Right atrium auricular region (tissue), 2 donors: ENCODE data around the gene CDC42. TPM values are rescaled to one million over a fixed set of nuclear protein-coding genes. Genes with fewer than 3 reads are reported as not detected.

Source experiments
- DNase-seq: peaks from one replicate; pipeline ENCODE4 v3.0.0-alpha.2; 2019; ENCODE audit warnings: low spot score
- H3K27ac ChIP-seq, 2 donors: fragments of 200-600 bp; sonication (generic); 1 replicate in 1 of 2; 2 replicates in 1 of 2; pipeline ENCODE4 v1.5.1; 2016 to 2019
- H3K27me3 ChIP-seq, 2 donors: fragments of 200-600 bp; sonication (generic); one replicate each; pipeline versions ENCODE4 v1.5.1 to v1.6.0; 2017 to 2019
- H3K36me3 ChIP-seq: fragments of 200-600 bp; sonication (generic); one replicate; pipeline ENCODE4 v1.5.1; 2016
- H3K4me1 ChIP-seq, 2 donors: fragments of 200-600 bp; sonication (generic); one replicate each; pipeline versions ENCODE4 v1.5.1 to v1.6.0; 2017 to 2019
- H3K4me3 ChIP-seq, 2 donors: fragments of 200-600 bp; sonication (generic); 1 replicate in 1 of 2; 2 replicates in 1 of 2; pipeline ENCODE4 v1.5.1; 2017 to 2019; ENCODE audit warnings: mild to moderate bottlenecking in 1 of 2, moderate library complexity in 1 of 2
- H3K9me3 ChIP-seq, 2 donors: fragments of 200-600 bp; sonication (generic); one replicate each; pipeline ENCODE4 v1.5.1; 2019
- total RNA-seq, 2 donors: library from RNA; depleted of rRNA; stranded (reverse); fragments of >200 nt; gene quantifications; one replicate each; pipeline ENCODE4 v1.1.0, GENCODE V29; 2016
- TF ChIP-seq, protein P1 (sequence below), 2 donors: fragments of 200-600 bp; sonication (generic); IDR thresholded peaks; one replicate each; pipeline ENCODE4 v1.5.1; 2019; ENCODE audit warnings: antibody characterized with exemption in 2 of 2

CDC42 gene
- total RNA-seq, 2 donors from 2014 or later, result 144 to 147 TPM

DNA sequence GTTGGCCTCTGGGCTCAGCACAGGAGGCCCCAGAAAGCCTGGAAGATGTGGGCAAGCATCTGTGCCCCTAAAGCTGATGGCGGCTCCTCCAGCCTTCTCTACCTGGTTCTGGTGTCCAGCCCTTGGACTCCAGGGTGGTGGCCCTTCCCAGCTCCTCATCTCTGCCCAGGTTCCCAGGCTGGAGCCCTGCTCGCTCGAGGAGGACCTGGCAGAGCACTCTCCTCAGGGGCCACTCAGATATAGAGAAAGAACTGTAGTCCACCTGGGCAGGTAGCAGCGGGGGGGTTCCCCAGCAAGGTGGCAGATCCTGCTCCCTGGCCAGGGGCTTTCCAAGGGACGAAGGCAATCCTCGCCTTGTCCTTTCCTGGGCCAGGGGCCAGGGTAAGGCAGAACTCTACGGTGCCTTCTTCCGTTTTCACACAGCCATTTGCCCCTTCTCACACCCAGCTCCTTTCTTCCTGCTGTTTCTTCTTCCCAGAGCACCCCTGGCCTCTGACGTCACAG lies 71.4 kb downstream of the CDC42 start:
- Histone ChIP-seq H3K27ac (no peak overlapping the region), H3K27me3 (no peaks in the 10 kb centered on the region), H3K4me3 (no peak overlapping the region), H3K4me1 (no peaks in the 10 kb centered on the region), H3K36me3 (peaks cover 12% of the 10 kb centered on the region), H3K9me3 (no peaks in the 10 kb centered on the region)
- TF ChIP-seq, protein P1, sequence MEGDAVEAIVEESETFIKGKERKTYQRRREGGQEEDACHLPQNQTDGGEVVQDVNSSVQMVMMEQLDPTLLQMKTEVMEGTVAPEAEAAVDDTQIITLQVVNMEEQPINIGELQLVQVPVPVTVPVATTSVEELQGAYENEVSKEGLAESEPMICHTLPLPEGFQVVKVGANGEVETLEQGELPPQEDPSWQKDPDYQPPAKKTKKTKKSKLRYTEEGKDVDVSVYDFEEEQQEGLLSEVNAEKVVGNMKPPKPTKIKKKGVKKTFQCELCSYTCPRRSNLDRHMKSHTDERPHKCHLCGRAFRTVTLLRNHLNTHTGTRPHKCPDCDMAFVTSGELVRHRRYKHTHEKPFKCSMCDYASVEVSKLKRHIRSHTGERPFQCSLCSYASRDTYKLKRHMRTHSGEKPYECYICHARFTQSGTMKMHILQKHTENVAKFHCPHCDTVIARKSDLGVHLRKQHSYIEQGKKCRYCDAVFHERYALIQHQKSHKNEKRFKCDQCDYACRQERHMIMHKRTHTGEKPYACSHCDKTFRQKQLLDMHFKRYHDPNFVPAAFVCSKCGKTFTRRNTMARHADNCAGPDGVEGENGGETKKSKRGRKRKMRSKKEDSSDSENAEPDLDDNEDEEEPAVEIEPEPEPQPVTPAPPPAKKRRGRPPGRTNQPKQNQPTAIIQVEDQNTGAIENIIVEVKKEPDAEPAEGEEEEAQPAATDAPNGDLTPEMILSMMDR (IDR thresholded peaks at IDR 0.05), result no peak
- no peak for DNase-seq

DNA sequence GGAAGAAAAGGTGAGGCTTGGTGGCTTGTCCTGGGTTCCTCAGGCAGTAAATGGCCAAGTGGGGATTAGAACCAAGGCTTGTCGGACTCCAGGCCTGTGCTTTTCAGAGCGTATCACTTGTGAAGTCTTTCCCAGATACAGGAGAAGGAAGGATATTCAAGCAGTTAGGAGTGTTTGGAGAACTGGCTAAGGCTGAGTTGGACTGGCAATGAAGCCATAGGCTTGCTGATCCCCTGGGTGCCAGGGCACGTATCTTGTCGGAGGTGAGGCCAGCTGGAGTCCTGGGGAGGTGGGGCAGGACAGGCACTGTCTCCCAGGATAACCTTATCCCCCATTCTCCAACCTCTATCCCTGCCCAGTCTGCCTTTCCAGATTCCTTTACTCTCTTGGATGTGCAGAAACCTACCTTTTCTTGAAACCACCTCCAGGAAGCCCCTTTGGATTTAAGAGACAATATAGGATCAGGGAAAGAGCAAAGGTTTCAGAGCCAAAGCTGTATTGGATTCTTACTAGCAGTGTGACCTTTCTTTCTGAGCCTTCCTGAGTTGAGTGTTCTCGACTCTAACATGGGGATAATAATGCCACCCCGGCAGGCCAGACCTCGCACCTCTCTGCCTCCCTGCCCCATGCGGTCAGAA lies 72.2 kb downstream of the CDC42 start:
- Histone ChIP-seq H3K27ac (no peak overlapping the region), H3K9me3 (no peaks in the 10 kb centered on the region), H3K27me3 (no peaks in the 10 kb centered on the region), H3K4me3 (no peak overlapping the region), H3K4me1 (no peaks in the 10 kb centered on the region), H3K36me3 (peaks cover 5% of the 10 kb centered on the region)
- TF ChIP-seq, protein P1 (IDR thresholded peaks at IDR 0.05), result no peak
- DNase-seq, result no peak

DNA sequence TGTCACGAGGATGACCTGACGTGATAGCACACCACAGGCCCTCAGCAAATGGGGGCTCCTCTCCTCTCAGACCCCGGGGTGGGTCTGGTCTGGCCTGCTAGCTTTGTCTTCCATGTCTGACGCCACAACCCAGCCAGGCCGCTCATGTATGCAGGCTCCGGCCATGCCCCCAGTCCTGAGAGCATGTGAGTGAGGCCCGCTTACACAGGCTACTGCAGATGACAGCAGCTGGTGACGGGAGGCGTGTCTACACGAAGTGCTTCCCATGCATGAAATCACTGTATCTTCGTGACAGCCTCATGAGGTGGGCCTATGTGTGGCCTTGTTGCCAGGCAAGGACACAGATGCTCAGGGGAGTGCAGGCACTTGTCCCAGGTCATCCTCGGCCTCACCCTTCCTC lies 74.0 kb downstream of the CDC42 start:
- DNase-seq, result no peak
- H3K27ac ChIP-seq, result no peak overlapping the region
- no peak overlapping the region for H3K4me3 ChIP-seq
- no peaks in the 10 kb centered on the region for H3K36me3 ChIP-seq
- TF ChIP-seq, protein P1 (IDR thresholded peaks at IDR 0.05), result no peak
- H3K9me3 ChIP-seq, result no peaks in the 10 kb centered on the region
- H3K4me1 ChIP-seq, result no peaks in the 10 kb centered on the region
- H3K27me3 ChIP-seq, result no peaks in the 10 kb centered on the region

DNA sequence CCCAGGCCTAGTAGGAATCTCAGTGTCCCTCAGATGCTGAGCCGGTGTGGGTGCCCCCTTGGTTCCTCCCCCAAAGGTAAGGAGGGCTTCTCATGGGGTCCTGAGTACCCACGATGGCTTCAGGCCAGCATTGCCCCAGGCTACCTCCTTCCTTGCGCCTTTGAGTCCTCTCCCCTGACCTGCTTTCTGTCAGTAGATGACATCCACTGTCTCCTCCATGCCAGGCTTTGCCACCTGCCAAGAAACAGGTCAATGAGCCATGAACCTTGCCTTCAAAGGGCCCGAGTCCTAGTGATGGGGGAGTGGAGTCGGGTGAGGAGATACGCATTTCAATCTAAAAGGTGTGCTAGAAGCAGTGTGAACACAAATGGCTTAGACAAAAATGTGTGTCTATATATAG lies 74.7 kb downstream of the CDC42 start:
- H3K36me3 ChIP-seq, result no peaks in the 10 kb centered on the region
- TF ChIP-seq, protein P1 (IDR thresholded peaks at IDR 0.05), result no peak
- no peak for DNase-seq
- no peak overlapping the region for H3K27ac ChIP-seq
- no peaks in the 10 kb centered on the region for H3K9me3 ChIP-seq
- no peaks in the 10 kb centered on the region for H3K27me3 ChIP-seq
- H3K4me3 ChIP-seq, result no peak overlapping the region
- peaks cover 0 to 6% of the 10 kb centered on the region in 2 donors for H3K4me1 ChIP-seq

DNA sequence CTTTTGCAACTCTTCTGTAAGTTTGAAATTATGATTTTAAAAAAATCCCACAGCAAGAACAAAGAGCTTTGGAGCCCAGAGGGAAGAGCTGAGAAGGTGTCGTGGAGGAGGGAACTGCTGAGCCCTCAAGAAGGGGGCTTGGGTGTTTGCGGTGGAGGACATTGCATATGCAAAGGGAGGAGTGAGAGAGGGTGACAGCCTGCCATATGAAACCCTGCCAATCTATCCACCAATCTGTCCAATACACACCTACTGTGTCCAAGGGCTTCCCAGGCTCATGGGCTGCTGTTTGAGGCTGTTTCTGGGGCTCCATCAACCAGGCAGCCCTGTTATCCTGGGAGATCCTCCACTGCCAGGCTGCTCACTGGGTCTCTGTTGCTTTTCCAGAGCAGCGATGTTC lies 75.2 kb downstream of the CDC42 start:
- Histone ChIP-seq H3K4me1 (peaks cover 0 to 10% of the 10 kb centered on the region in 2 donors), H3K36me3 (no peaks in the 10 kb centered on the region), H3K4me3 (no peak overlapping the region), H3K9me3 (no peaks in the 10 kb centered on the region), H3K27ac (no peak overlapping the region), H3K27me3 (no peaks in the 10 kb centered on the region)
- TF ChIP-seq, protein P1 (IDR thresholded peaks at IDR 0.05), result no peak
- no peak for DNase-seq

DNA sequence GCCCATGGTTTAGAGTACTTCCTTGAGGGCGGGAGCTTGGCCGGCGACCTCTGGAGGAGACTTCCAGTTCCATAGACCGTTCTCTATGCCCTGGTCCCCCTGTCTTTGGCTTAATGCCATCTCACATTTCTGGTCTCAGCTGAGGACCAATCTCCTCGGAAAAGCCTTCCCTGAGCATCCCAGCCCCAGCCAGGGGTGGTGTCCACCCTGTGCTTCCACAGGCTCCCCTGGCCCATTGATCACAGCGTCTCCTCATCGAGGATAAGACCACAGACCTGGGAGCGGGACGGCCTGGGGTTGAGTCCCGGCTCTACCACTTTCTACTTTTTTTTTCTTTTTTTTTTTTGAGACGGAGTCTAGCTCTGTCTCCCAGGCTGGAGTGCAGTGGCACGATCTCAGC lies 75.9 kb downstream of the CDC42 start:
- Histone ChIP-seq H3K4me1 (peaks cover 0 to 10% of the 10 kb centered on the region in 2 donors), H3K27ac (no peak overlapping the region), H3K36me3 (no peaks in the 10 kb centered on the region), H3K27me3 (no peaks in the 10 kb centered on the region), H3K9me3 (no peaks in the 10 kb centered on the region), H3K4me3 (no peak overlapping the region)
- DNase-seq, result no peak
- TF ChIP-seq, protein P1 (IDR thresholded peaks at IDR 0.05), result no peak
